HG03103 (cell line): Measurements from ENCODE around the gene CPEB1.
"Not testable (repeated sequence)": the region's sequence is repeated elsewhere in the genome, so short reads cannot be mapped to it uniquely, and the experiment has no call there.

Experiments
- ATAC-seq: cut with Tn5 transposase; IDR thresholded peaks from one replicate; pipeline ENCODE4 v1.9.1; 2021; ENCODE audit warnings: low read depth; ENCODE audit not compliant: unreplicated experiment

The CPEB1 gene

GRCh38 chr15:82532383-82532990, 114.7 kb downstream of the CPEB1 start:
- ATAC-seq = no peak

DNA sequence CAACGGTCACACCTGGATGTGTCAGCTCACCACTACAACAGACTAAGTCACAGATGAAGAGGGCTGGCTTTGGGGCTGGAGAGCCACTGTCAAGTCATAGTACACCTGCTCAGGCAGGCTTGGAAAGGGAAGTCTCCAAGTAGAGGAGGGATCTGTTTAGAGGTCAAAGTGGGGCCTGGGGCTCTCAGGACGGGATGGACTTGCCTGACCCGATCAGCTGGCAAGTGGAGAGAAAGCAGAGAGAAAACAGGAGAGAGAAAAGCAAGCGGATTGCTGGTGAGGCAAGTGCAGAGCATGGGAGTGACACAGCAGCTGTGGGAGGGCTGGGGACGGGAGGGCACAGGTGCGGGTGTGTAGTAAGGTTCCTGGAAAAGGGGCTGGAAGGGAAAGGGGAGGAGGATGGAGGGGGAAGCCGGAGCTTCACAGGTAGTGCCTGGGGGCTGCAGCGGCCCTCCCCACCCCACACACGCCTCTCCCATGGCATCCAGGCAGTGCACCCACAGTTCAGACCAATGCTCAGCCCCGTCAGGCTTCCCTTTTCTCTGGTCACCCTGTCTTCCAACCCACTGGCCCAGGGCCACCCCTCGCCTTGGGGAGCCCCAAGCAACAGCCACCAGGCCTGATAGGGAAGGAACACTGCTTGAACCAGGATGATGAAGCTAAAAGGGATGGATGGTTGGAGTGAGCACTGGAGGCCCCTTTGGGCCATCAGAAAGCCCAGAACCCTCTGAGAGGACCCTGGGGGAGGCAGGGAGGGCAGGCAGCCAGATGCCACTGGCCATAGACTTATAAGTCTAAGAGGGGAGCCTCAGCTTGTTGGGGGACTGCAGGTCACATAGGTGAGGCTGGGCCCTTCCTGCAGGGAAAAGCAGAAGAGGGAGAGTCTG, 115.4 kb downstream of the CPEB1 start:
- ATAC-seq = no peak

- peak; percentile 62 for ATAC-seq
Observed at GRCh38 chr15:82530606-82531379, 116.4 kb downstream of the CPEB1 start.

DNA sequence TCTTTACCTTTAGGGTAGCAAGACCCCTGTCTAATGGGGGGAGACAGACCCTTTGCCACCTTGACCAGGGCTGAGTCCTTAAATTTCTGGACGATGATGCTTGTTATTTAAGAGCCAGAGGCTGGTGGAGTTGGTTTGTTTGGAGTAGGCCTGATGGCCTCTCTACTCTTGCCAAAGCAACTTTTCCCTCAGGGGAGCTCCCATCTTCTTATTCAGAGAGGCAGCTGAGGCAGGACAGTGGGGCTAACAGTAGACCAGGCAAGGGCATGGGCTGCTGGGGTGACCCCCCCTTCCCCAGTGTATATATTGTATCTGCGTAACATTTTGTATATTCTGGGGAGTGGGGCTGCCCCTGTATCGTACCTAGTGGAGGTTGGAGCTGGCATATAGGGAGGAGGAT, 117.2 kb downstream of the CPEB1 start:
- no peak for ATAC-seq

- ATAC-seq = not testable (repeated sequence)
Observed at GRCh38 chr15:82513587-82513986, 133.6 kb downstream of the CPEB1 start.

DNA sequence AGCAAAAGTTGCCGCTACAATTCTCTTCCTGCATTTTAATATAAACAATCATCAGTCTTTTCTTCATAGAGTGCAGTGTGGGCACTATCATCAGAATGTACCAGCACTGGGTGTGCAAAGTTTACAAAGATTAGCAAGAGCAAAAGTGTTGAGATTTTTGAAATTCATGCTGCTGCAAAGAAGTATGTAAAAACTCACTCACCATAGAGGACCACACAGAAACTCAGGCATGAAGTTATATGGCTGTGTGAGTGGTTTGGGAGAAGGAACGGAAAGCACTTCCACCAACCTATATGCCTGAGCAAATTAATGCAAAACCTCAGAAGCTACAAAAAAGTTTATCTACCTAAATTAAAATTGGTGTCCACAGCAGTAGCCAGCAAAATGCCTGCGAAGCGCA, 139.5 kb downstream of the CPEB1 start:
- ATAC-seq = not testable (repeated sequence)

GRCh38 chr15:82507087-82507486, 140.1 kb downstream of the CPEB1 start:
- ATAC-seq = not testable (repeated sequence)

DNA sequence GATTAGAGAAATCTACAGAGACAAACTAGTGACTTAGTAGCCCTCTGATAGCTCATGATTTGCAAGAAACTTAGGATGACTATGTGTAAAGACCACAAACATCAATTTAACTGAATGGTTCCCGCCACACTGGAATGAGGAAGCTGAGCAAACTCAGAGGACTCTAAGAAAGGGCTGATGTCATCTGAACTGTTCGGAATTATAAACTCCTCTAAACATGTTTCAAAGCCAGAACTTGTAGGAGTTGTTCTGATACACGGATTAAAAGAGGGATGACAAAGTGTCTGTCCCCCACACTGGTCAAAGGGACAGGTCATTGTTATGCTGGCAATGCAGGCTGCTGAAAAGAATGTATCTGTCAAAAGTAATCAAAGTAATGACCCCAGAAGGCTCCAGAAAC, 141.3 kb downstream of the CPEB1 start:
- ATAC-seq = not testable (repeated sequence)

GRCh38 chr15:82504074-82504473, 143.1 kb downstream of the CPEB1 start:
- not testable (repeated sequence) for ATAC-seq

DNA sequence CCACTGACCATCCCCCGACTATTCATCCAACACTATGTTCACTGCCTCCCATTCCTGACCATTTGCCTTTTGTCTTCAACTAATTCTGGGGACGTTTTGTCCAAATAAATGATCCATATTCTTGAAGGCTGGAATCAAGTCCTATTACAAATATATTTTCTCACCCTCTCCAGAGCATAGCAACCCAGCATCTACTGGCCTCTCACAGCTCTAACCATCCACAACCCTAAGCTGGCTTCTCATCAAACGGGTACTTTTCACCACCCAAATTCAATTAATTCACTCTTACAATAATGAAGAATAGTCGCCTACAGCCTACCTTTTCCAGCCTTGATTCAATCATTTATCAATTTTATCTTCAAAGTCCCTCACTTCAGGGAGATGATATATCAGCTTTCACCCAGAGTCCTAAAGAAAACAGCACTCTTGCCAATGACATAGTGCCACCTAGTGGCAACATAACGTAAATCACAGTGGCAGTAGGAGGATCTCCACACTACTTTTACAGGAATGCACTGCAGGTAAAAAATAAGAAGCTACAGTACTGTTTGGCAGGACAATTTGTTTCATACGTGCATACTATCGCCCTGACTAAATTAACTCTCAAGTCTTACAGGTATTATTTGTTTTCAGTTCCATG, 144.3 kb downstream of the CPEB1 start:
- not testable (repeated sequence) for ATAC-seq

GRCh38 chr15:82500772-82501171, 146.4 kb downstream of the CPEB1 start:
- ATAC-seq = not testable (repeated sequence)

- not testable (repeated sequence) for ATAC-seq
Observed at GRCh38 chr15:82497978-82498377, 149.2 kb downstream of the CPEB1 start.
